ENCODE measurements around the gene SUV39H1. TPM values are rescaled to one million over a fixed set of nuclear protein-coding genes. Genes with fewer than 3 reads are reported as not detected.
A peak's percentile ranks its signal among the peaks of the same experiment; 100 is the strongest.

The SUV39H1 gene
- total RNA-seq, 1 donor from 2014 or later = 3.0 TPM

GRCh38 chrX:48737940-48738339, 41.4 kb downstream of the SUV39H1 start:
- Histone ChIP-seq H3K4me1 (no peaks in the 10 kb centered on the region), H3K4me3 (peak overlapping the region; percentile 62), H3K9me3 (no peaks in the 10 kb centered on the region), H3K27ac (peak overlapping the region; percentile 93), H3K36me3 (no peaks in the 10 kb centered on the region), H3K27me3 (no peaks in the 10 kb centered on the region)
- intact Hi-C loops (cut with DNase I) = no loop called here
- ATAC-seq (no peak), DNase-seq (no peak)
- no peak for TF ChIP-seq CTCF (IDR thresholded peaks at IDR 0.05)

GRCh38 chrX:48741834-48742233, 45.3 kb downstream of the SUV39H1 start:
- DNase-seq = no peak
- Histone ChIP-seq H3K4me3 (no peak overlapping the region), H3K36me3 (no peaks in the 10 kb centered on the region), H3K27ac (no peak overlapping the region), H3K9me3 (no peaks in the 10 kb centered on the region), H3K4me1 (no peaks in the 10 kb centered on the region), H3K27me3 (no peaks in the 10 kb centered on the region)
- no peak for TF ChIP-seq CTCF (IDR thresholded peaks at IDR 0.05)
- no peak for ATAC-seq
- intact Hi-C loops (cut with DNase I) = no loop called here

- ATAC-seq (no peak), DNase-seq (no peak)
- H3K4me1 ChIP-seq = no peaks in the 10 kb centered on the region
- H3K9me3 ChIP-seq = no peaks in the 10 kb centered on the region
- intact Hi-C loops (cut with DNase I) = no loop called here
- TF ChIP-seq CTCF (IDR thresholded peaks at IDR 0.05) = no peak
- no peaks in the 10 kb centered on the region for H3K27me3 ChIP-seq
- no peak overlapping the region for H3K27ac ChIP-seq
- no peaks in the 10 kb centered on the region for H3K36me3 ChIP-seq
- no peak overlapping the region for H3K4me3 ChIP-seq
These were observed 48.7 kb downstream of the SUV39H1 start for GRCh38 chrX:48745222-48745621.

- TF ChIP-seq CTCF (IDR thresholded peaks at IDR 0.05) = no peak
- Histone ChIP-seq H3K4me1 (no peaks in the 10 kb centered on the region), H3K27ac (no peak overlapping the region), H3K4me3 (no peak overlapping the region), H3K27me3 (no peaks in the 10 kb centered on the region), H3K9me3 (no peaks in the 10 kb centered on the region), H3K36me3 (no peaks in the 10 kb centered on the region)
- intact Hi-C loops (cut with DNase I) = no loop called here
- ATAC-seq (no peak), DNase-seq (no peak)
These were observed 51.0 kb downstream of the SUV39H1 start for GRCh38 chrX:48747415-48748016.

GRCh38 chrX:48749182-48749581, 52.6 kb downstream of the SUV39H1 start:
- H3K4me1 ChIP-seq = no peaks in the 10 kb centered on the region
- no peaks in the 10 kb centered on the region for H3K9me3 ChIP-seq
- no peak overlapping the region for H3K27ac ChIP-seq
- intact Hi-C loops (cut with DNase I) = no loop called here
- H3K36me3 ChIP-seq = no peaks in the 10 kb centered on the region
- no peaks in the 10 kb centered on the region for H3K27me3 ChIP-seq
- no peak for ATAC-seq
- DNase-seq = no peak
- H3K4me3 ChIP-seq = no peak overlapping the region
- TF ChIP-seq CTCF (IDR thresholded peaks at IDR 0.05) = no peak

GRCh38 chrX:48751343-48751742, 54.8 kb downstream of the SUV39H1 start:
- DNase-seq (no peak), ATAC-seq (no peak)
- no peaks in the 10 kb centered on the region for H3K36me3 ChIP-seq
- no peaks in the 10 kb centered on the region for H3K4me1 ChIP-seq
- H3K4me3 ChIP-seq = no peak overlapping the region
- no peak overlapping the region for H3K27ac ChIP-seq
- no peak for TF ChIP-seq CTCF (IDR thresholded peaks at IDR 0.05)
- H3K9me3 ChIP-seq = no peaks in the 10 kb centered on the region
- H3K27me3 ChIP-seq = no peaks in the 10 kb centered on the region
- intact Hi-C loops (cut with DNase I) = no loop called here

Data from upper lobe of right lung (tissue), 1 donor.